Measurements from ENCODE around the gene CDY2B. TPM values are rescaled to one million over a fixed set of nuclear protein-coding genes. Genes with fewer than 3 reads are reported as not detected.
"Not testable (repeated sequence)": the region's sequence is repeated elsewhere in the genome, so short reads cannot be mapped to it uniquely, and the experiment has no call there.

CDY2B gene, protein sequence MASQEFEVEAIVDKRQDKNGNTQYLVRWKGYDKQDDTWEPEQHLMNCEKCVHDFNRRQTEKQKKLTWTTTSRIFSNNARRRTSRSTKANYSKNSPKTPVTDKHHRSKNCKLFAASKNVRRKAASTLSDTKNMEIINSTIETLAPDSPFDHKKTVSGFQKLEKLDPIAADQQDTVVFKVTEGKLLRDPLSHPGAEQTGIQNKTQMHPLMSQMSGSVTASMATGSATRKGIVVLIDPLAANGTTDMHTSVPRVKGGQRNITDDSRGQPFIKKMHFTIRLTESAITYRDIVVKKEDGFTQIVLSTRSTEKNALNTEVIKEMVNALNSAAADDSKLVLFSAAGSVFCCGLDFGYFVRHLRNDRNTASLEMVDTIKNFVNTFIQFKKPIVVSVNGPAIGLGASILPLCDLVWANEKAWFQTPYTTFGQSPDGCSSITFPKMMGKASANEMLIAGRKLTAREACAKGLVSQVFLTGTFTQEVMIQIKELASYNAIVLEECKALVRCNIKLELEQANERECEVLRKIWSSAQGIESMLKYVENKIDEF
- total RNA-seq (not detected), polyA plus RNA-seq (not detected)

DNA sequence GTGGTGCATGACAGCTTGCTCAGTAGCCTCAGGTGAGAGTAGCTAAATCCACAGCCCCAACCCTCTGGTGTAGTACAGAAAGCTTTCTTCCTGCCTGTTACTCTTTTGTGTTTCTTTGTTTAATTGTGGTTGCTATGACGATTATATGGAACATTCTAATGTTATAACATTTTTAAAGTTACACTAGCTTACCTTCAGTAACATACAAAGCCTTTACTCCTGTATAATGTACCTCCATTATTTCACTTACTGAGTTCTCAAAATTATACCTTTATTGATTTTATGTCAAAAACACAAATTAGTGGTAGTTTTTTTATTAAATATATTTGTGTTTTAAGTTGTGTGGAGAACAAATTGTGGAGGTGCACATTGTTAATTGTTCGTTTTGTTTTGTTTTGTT lies at the start of gene CDY2B:
CDY2B (minus strand) TSS at position 101 of the 400 bp plus-strand sequence. CDS start 328 bp downstream, outside the sequence.
- H3K4me3 ChIP-seq (ENCODE audit: low read depth, low read length); H3K4me1 ChIP-seq (ENCODE audit: insufficient read depth); H3K27ac ChIP-seq (ENCODE audit: low read depth); DNase-seq (ENCODE audit: extremely low spot score); H3K36me3 ChIP-seq (ENCODE audit: insufficient read depth): not testable (repeated sequence)
- no CpG with 5 or more reads among the region's 2 CpGs for WGBS

- no CpG with 5 or more reads among the region's 3 CpGs for WGBS
Observed at GRCh38 chrY:17908009-17908408, 28.0 kb upstream of the CDY2B start.

DNA sequence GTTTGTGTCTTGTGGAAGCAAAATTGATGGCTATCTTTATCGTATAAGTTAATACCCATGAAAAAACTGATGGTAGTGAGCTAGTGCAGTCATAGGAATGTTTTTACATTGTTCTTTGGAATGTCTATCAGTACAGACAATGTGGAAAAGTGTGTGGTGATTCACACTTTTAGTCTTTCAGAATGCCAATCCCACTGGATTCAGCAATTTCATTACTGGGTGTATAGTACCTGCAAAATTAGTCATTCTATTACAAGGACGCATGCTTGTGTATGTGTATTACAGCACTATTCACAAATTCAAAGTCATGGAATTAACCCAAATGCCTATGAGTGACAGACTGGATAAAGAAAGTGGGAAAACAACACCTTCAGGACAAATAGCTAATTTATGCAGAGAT lies 27.3 kb upstream of the CDY2B start:
- H3K27ac ChIP-seq (ENCODE audit: low read depth); H3K4me3 ChIP-seq (ENCODE audit: low read depth, low read length); H3K4me1 ChIP-seq (ENCODE audit: insufficient read depth); H3K36me3 ChIP-seq (ENCODE audit: insufficient read depth); DNase-seq (ENCODE audit: extremely low spot score): not testable (repeated sequence)
- WGBS: no CpG with 5 or more reads among the region's 2 CpGs

More at GRCh38 chrY:17908009-17908408, 28.0 kb upstream of the CDY2B start:
- not testable (repeated sequence) for H3K36me3 ChIP-seq (ENCODE audit: insufficient read depth); DNase-seq (ENCODE audit: extremely low spot score); H3K27ac ChIP-seq (ENCODE audit: low read depth); H3K4me3 ChIP-seq (ENCODE audit: low read depth, low read length); H3K4me1 ChIP-seq (ENCODE audit: insufficient read depth)

- not testable (repeated sequence) for H3K27ac ChIP-seq (ENCODE audit: low read depth); H3K36me3 ChIP-seq (ENCODE audit: insufficient read depth); H3K4me1 ChIP-seq (ENCODE audit: insufficient read depth); DNase-seq (ENCODE audit: extremely low spot score); H3K4me3 ChIP-seq (ENCODE audit: low read depth, low read length)
- WGBS: no CpG with 5 or more reads among the region's 2 CpGs
Observed at GRCh38 chrY:17881697-17882096, 1.7 kb upstream of the CDY2B start.

GRCh38 chrY:17876767-17877166 lies 3.3 kb downstream of the CDY2B start:
- H3K36me3 ChIP-seq (ENCODE audit: insufficient read depth); H3K4me1 ChIP-seq (ENCODE audit: insufficient read depth); H3K27ac ChIP-seq (ENCODE audit: low read depth); H3K4me3 ChIP-seq (ENCODE audit: low read depth, low read length); DNase-seq (ENCODE audit: extremely low spot score): not testable (repeated sequence)
- no CpG with 5 or more reads among the region's 1 CpG for WGBS

- not testable (repeated sequence) for DNase-seq (ENCODE audit: extremely low spot score); H3K36me3 ChIP-seq (ENCODE audit: insufficient read depth); H3K4me3 ChIP-seq (ENCODE audit: low read depth, low read length); H3K4me1 ChIP-seq (ENCODE audit: insufficient read depth); H3K27ac ChIP-seq (ENCODE audit: low read depth)
- WGBS: no CpG with 5 or more reads among the region's 3 CpGs
Observed at GRCh38 chrY:17875401-17875800, 4.6 kb downstream of the CDY2B start.

GRCh38 chrY:17871194-17871903 lies 8.7 kb downstream of the CDY2B start:
- DNase-seq (ENCODE audit: extremely low spot score); H3K4me3 ChIP-seq (ENCODE audit: low read depth, low read length); H3K27ac ChIP-seq (ENCODE audit: low read depth); H3K4me1 ChIP-seq (ENCODE audit: insufficient read depth); H3K36me3 ChIP-seq (ENCODE audit: insufficient read depth): not testable (repeated sequence)
- WGBS: no CpG with 5 or more reads among the region's 3 CpGs

GRCh38 chrY:17870737-17871136 lies 9.3 kb downstream of the CDY2B start:
- H3K4me1 ChIP-seq (ENCODE audit: insufficient read depth); H3K4me3 ChIP-seq (ENCODE audit: low read depth, low read length); H3K27ac ChIP-seq (ENCODE audit: low read depth); H3K36me3 ChIP-seq (ENCODE audit: insufficient read depth); DNase-seq (ENCODE audit: extremely low spot score): not testable (repeated sequence)
- no CpG with 5 or more reads among the region's 3 CpGs for WGBS

DNA sequence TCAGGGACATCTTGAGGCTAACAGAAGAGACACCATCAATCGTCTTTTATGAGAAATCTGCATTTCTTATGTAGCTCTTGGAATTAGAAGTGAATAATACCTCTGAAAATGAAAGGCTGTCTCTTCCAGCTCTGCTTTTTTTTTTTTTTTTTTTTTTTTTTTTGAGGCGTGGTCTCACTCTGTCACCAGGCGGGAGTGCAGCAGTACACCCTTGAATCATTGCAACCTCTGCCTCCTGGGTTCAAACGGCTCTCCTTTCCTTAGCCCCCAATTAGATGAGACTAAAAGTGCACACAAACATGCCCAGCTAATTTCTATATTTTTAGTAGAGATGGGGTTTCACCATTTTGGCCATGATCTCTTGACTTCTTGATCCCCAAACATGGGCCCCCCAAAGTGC lies 12.2 kb downstream of the CDY2B start:
- not testable (repeated sequence) for H3K27ac ChIP-seq (ENCODE audit: low read depth); H3K4me1 ChIP-seq (ENCODE audit: insufficient read depth); DNase-seq (ENCODE audit: extremely low spot score); H3K4me3 ChIP-seq (ENCODE audit: low read depth, low read length); H3K36me3 ChIP-seq (ENCODE audit: insufficient read depth)
- WGBS: no CpG with 5 or more reads among the region's 4 CpGs

GRCh38 chrY:17860634-17861033 lies 19.4 kb downstream of the CDY2B start:
- H3K4me1 ChIP-seq (ENCODE audit: insufficient read depth): not testable (repeated sequence)
- WGBS: no CpG with 5 or more reads among the region's 3 CpGs

DNA sequence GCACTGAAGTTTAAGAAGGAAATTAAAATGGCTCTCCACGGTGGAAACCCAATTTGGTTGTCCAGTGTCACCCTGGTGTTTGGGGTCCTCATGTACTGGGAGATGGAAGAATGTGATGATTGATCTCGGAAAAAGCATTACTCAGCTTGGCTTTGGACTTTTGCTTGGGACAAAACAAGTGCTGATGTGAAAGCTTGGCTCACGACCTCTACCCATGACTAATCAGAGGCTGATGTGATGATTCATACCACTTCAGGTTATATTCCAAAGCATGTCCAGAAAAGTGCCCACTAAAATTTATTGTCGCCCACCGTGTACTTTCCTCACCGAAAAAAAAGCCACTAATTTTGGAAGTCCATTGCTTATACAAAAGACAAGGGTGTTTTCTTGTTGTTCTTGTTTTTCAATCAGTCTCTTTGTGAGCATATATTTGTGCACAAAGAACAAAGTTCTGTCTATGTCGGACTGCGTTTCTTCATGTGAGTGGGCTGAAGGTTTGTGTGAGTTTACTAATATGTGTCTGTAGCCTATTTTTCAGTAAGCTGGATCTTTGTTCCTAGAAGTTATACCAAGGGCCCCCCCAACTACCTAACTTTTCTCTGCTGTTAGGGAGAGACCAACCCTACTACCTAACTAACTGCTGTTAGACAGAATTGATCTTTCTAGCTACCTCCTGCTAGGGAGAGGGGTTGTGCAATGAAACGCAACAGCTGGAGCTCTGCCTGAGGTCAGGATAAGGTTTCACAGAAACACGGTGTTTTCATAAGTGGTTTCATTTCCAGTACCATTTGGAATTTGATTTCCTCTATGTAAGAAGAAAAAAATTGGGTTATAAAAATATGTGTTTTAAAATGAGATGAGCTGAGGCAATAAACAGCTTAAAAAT lies 22.8 kb downstream of the CDY2B start:
- H3K27ac ChIP-seq (ENCODE audit: low read depth); DNase-seq (ENCODE audit: extremely low spot score); H3K4me1 ChIP-seq (ENCODE audit: insufficient read depth); H3K36me3 ChIP-seq (ENCODE audit: insufficient read depth); H3K4me3 ChIP-seq (ENCODE audit: low read depth, low read length): not testable (repeated sequence)
- WGBS: no CpG with 5 or more reads among the region's 10 CpGs

More at GRCh38 chrY:17860634-17861033, 19.4 kb downstream of the CDY2B start:
- not testable (repeated sequence) for H3K36me3 ChIP-seq (ENCODE audit: insufficient read depth); H3K27ac ChIP-seq (ENCODE audit: low read depth); DNase-seq (ENCODE audit: extremely low spot score); H3K4me3 ChIP-seq (ENCODE audit: low read depth, low read length)

DNA sequence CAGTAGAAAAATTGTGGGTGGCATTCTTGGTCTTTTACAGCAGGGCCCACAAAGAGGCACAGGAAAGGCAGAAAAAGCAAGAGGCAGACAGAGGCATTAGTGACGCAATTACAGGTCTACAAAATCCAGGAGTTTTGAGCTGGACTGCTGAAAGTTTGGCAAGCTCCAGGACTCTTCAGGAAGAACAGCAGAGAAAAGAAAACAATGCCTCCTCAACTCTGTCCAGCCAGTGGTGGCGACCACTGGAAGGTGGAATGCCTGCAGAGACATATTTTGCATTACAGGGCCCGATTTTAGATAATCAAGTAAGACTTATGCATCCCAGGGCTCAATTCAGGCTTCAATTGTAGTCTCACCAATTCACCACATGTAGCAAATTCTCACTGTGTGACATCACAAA lies 23.5 kb downstream of the CDY2B start:
- not testable (repeated sequence) for DNase-seq (ENCODE audit: extremely low spot score); H3K36me3 ChIP-seq (ENCODE audit: insufficient read depth); H3K4me1 ChIP-seq (ENCODE audit: insufficient read depth); H3K4me3 ChIP-seq (ENCODE audit: low read depth, low read length); H3K27ac ChIP-seq (ENCODE audit: low read depth)
- WGBS: no CpG with 5 or more reads among the region's 3 CpGs

- not testable (repeated sequence) for H3K36me3 ChIP-seq (ENCODE audit: insufficient read depth); H3K27ac ChIP-seq (ENCODE audit: low read depth); H3K4me3 ChIP-seq (ENCODE audit: low read depth, low read length); DNase-seq (ENCODE audit: extremely low spot score); H3K4me1 ChIP-seq (ENCODE audit: insufficient read depth)
- WGBS: no CpG with 5 or more reads among the region's 4 CpGs
Observed at GRCh38 chrY:17849131-17849530, 30.9 kb downstream of the CDY2B start.
